Epithelial cell of esophagus (primary cell): ENCODE results near the gene NDUFB7.
"Not testable (repeated sequence)": the region's sequence is repeated elsewhere in the genome, so short reads cannot be mapped to it uniquely, and the experiment has no call there.

Experiments
- DNase-seq: peaks from one replicate; pipeline ENCODE4 v3.0.0; 2010; ENCODE audit warnings: low read depth
- H3K4me3 ChIP-seq: 2 replicates; pipeline ENCODE4 v1.5.1; 2011; ENCODE audit warnings: mild to moderate bottlenecking, low read length, control low read depth
- CTCF ChIP-seq: IDR thresholded peaks from 2 replicates; pipeline ENCODE4 v1.5.1; 2011; ENCODE audit warnings: low read depth, mild to moderate bottlenecking, low read length, control low read depth, inconsistent platforms; ENCODE audit not compliant: insufficient read depth; ENCODE audit errors: missing control alignments

The NDUFB7 gene

DNA sequence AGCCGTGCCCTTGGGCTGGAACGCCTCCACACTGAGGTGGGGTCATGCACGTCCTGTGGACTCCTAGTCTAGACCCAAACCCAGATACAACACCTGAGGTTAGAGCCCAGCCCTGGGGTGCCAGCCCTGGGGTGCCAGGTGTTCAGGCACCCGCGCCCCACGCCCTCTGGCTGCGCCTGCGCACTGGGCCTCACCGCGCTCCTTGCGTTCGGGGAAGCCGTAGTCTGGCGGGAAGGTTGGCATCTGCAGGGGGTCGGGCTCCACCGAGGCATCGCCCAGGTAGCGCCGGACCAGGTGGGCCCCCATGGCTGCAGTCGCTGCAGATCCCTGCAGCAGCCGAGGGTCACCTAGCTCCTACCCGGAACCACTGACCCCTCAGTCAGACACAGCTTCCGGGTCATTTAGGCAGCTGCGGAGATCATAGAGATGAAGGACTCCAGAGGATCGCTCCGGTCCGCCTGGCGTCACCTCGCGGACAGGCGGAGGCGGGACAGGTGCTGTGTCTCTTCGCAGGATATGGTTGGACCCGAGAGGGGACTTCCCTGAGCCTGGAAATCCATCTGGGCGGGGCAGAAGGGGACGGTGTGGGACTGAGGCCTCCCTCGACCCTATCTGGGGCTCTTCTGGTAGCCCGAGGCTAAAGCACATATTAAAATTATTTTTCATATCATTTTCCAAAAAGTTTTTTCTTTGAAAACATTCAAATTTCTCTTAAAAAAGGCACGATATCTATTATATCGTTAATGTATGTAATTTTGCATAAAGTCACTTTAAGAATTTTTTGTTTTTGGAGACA, at the start of gene NDUFB7:
Gene NDUFB7 (minus strand): TSS at position 372 of the 796 bp plus-strand sequence. CDS start 66 bp downstream, at position 306.
- peak; percentile 88 for TF ChIP-seq CTCF

GRCh38 chr19:14619404-14619803, 47.5 kb upstream of the NDUFB7 start:
- DNase-seq, result no peak
- H3K4me3 ChIP-seq, result no peak overlapping the region
- TF ChIP-seq CTCF, result no peak

More for the DNA sequence above, at the start of gene NDUFB7:
- peak within 1 kb of the TSS; percentile 98 for H3K4me3 ChIP-seq
- peak; percentile 96 for DNase-seq

DNA sequence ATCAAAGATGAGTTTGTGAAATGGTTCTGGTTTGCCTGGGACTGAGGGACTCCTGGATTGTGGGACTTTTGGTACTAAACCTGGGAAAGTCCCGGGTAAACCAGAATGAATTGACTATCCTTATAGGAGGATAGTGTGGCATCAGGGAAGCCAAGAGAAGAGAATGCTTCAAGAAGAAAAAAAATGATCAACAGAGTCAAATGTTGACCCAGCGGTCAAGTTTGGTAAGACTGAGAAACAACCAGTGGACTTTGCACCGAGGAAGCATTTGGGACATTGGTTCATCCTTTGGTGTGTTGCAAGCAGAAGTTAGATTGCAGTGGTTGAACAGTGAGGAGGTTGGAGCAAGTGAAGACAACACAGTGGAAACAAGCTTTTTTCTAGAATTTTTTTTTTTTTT, 44.5 kb upstream of the NDUFB7 start:
- no peak overlapping the region for H3K4me3 ChIP-seq
- no peak for DNase-seq
- TF ChIP-seq CTCF, result no peak

DNA sequence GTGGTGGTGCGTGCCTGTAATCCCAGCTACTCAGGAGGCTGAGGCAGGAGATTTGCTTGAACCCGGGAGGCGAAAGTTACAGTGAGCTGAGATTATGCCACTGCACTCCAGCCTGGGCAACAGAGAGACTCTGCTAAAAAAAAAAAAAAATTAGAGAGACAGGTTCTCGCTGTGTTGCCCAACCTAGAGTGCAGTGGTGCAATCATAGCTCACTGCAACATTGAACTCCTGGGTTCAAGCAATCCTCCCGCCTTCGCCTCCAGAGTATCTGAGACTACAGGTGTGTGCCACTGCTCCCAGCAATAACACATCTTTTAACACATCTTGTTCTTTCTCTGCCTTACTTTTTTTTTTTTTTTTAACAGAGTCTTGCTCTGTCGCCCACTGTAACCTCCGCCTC, 43.8 kb upstream of the NDUFB7 start:
- TF ChIP-seq CTCF, result no peak
- DNase-seq, result no peak
- no peak overlapping the region for H3K4me3 ChIP-seq

GRCh38 chr19:14614099-14614412, 42.2 kb upstream of the NDUFB7 start:
- no peak overlapping the region for H3K4me3 ChIP-seq
- TF ChIP-seq CTCF, result no peak
- no peak for DNase-seq

DNA sequence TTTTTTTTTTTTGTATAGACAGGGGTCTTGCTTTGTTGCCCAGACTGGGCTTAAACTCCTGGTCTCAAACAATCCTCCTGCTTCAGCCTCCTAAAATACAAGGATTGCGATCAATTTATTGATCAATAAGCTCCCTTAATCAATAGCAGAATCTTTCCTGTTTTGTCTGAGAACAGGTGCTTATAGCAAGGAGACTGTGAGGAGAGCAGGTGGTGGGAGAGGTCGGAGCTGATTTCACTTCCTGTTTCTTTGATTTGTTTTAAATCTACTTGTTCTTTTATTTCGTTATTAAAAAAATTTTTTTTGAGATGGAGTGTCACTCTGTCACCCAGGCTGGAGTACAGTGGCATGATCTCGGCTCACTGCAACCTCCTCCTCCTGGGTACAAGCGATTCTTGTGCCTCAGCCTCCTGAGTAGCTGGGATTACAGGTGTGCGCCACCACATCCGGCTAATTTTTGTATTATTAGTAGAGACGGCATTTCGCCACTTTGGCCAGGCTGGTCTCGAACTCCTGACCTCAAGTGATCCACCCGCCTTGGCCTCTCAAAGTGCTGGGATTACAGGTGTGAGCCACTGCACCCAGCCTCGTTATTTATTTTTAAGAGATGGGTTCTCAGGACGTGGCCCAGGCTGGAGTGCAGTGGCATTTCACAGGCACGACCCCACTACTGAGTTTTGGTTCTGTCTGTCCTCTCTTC, 41.7 kb upstream of the NDUFB7 start:
- not testable (repeated sequence) for H3K4me3 ChIP-seq, DNase-seq

- no peak overlapping the region for H3K4me3 ChIP-seq
- TF ChIP-seq CTCF, result no peak
- DNase-seq, result no peak
Measured at GRCh38 chr19:14612657-14613056, 40.8 kb upstream of the NDUFB7 start.

DNA sequence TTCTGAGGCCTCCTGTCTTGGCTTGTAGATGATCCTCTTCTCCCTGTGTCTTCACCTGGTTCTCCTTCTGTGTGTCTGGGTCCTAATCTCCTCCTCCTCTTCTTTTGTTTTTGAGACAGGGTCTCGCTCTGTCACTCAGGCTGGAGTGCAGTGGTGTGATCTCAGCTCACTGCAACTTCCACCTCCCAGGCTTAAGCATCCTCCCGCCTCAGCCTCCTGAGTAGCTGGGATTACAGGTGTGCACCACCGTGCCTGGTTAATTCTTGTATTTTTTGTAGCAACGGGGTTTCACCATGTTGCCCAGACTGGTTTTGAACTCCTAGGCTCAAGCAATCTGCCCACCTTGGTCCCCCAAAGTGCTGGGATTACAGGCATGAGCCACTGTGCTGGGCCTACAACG, 40.4 kb upstream of the NDUFB7 start:
- not testable (repeated sequence) for DNase-seq, H3K4me3 ChIP-seq
